ENCODE data around the gene ZC3H12A. TPM values are rescaled to one million over a fixed set of nuclear protein-coding genes. Genes with fewer than 3 reads are reported as not detected.

The ZC3H12A gene
- total and polyA plus RNA-seq, 2 of the 8 experiments (the other 6 are each of a cell fraction or from before 2014, with no cell fraction given) = 7.4 to 10.0 TPM

DNA sequence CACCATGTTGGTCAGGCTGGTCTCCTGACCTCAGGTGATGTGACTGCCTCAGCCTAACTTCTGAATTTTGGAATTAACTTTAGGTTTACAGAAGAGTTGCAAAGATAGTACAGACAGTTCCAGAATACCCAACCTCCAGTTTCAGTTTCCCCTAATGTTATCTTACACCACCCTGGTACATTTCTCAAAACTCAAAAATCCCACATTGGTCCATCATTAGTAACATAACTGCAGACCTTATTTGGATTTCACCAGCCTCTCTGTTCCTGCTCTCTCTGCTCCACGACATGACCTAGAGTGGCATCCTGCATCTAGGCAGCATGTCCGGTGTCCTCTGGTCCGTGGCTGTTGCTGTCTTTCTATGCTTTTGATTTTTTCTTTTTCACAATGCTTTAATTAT is 5.0 kb upstream of the ZC3H12A start:
- H3K4ac ChIP-seq (replicated peaks; ENCODE audit: insufficient read length, low read depth, low read length) = no peak overlapping the region
- H3K14ac ChIP-seq (ENCODE audit: insufficient read length) = no peak overlapping the region
- H4K91ac ChIP-seq (replicated peaks; ENCODE audit: insufficient read length, low read length) = no peak overlapping the region
- FAIRE-seq (no peak), DNase-seq (ENCODE audit: low read depth in 1 of 2, low spot score in 2 of 2) (no peak)
- peaks cover 0 to 2% of the 10 kb centered on the region in 2 experiments for H4K20me1 ChIP-seq (replicated peaks in 1 of 2; ENCODE audit: control insufficient read depth in 1 of 2, insufficient read depth in 2 of 2, low read length in 2 of 2)
- H3K9ac ChIP-seq (replicated peaks in 1 of 4; ENCODE audit: extremely low read depth in 1 of 4, low read depth in 3 of 4, low read length in 3 of 4) = no peak overlapping the region
- no peak overlapping the region for H4K5ac ChIP-seq (ENCODE audit: insufficient read length, low read depth, low read length)
- H3K4me2 ChIP-seq (ENCODE audit: insufficient read depth in 1 of 2, low read depth in 2 of 2, low read length in 2 of 2) = no peak overlapping the region
- H2BK12ac ChIP-seq (ENCODE audit: low read depth, low read length) = no peak overlapping the region
- H2BK5ac ChIP-seq (ENCODE audit: low read depth, low read length) = no peak overlapping the region
- no peak overlapping the region for H3K27ac ChIP-seq (ENCODE audit: low read depth, low read length)
- H3K9me3 ChIP-seq (ENCODE audit: insufficient read depth in 2 of 2, low read depth in 1 of 2, low read length in 1 of 2) = no peaks in the 10 kb centered on the region
- no peak overlapping the region for H2AK5ac ChIP-seq (ENCODE audit: low read depth, low read length)
- no peak overlapping the region for H3K23ac ChIP-seq (ENCODE audit: insufficient read length)
- no peaks in the 10 kb centered on the region for H3K79me1 ChIP-seq (ENCODE audit: low read depth, low read length)
- CTCF ChIA-PET (ENCODE audit: partially characterized antibody) = interaction anchor here (1.2 to 17.4 kb wide), 3 partner anchors 13 to 17 kb away, joined by 3 to 213 read pairs (median 34); no protein-coding TSS in a partner anchor
- peaks cover 1 to 13% (median 9%) of the 10 kb centered on the region in 4 experiments; a peak in 6 of 7 replicates for H3K27me3 ChIP-seq (replicated peaks in 1 of 4; ENCODE audit: control insufficient read depth in 3 of 4, extremely low read depth in 1 of 4, insufficient read depth in 3 of 4, low read length in 3 of 4)
- peaks cover 6 to 21% (median 10%) of the 10 kb centered on the region in 4 experiments for H3K4me1 ChIP-seq (replicated peaks in 1 of 4; ENCODE audit: control insufficient read depth in 3 of 4, insufficient read depth in 4 of 4, low read length in 3 of 4)
- no peak overlapping the region for H3K18ac ChIP-seq (ENCODE audit: extremely low read depth, low read length)
- no peaks in the 10 kb centered on the region for H3K36me3 ChIP-seq (ENCODE audit: control insufficient read depth in 2 of 4, insufficient read depth in 4 of 4, low read length in 3 of 4)
- no peaks in the 10 kb centered on the region for H3K79me2 ChIP-seq (ENCODE audit: control insufficient read depth in 1 of 2, insufficient read depth in 2 of 2, low read length in 2 of 2)
- H3K23me2 ChIP-seq (ENCODE audit: low read depth, low read length) = peaks cover 4% of the 10 kb centered on the region
- no peak overlapping the region for H2BK20ac ChIP-seq (ENCODE audit: low read length)
- no peak overlapping the region for H3K4me3 ChIP-seq (ENCODE audit: extremely low read depth in 1 of 4, insufficient read depth in 2 of 4, low read depth in 3 of 4, low read length in 4 of 4)
- no peak overlapping the region for H3K56ac ChIP-seq (replicated peaks; ENCODE audit: insufficient read length, low read depth, low read length)
- H2BK15ac ChIP-seq (ENCODE audit: low read length) = no peak overlapping the region
- no peak overlapping the region for H2AFZ ChIP-seq (ENCODE audit: low read length)
- 84% methylated on average over 3 of the region's 3 CpGs; no CpG with 5 or more reads in 1 of the 2 experiments for WGBS, 2 experiments (ENCODE audit: extremely low coverage in 1 of 2, insufficient coverage in 1 of 2, insufficient read length in 1 of 2, insufficient replicate concordance in 2 of 2, low coverage in 1 of 2, low lambda C conversion rate in 2 of 2, missing lambda C conversion rate in 1 of 2)
- no peak overlapping the region for H2BK120ac ChIP-seq (replicated peaks; ENCODE audit: low read depth, low read length)
- POLR2A ChIA-PET (ENCODE audit: partially characterized antibody) = interaction anchor here (3.3 kb wide), 1 partner anchor 17 kb away, joined by 12 read pairs; no protein-coding TSS in a partner anchor
- H4K8ac ChIP-seq (ENCODE audit: extremely low read depth, insufficient read depth, low read length) = no peak overlapping the region
- no peak for TF ChIP-seq RXRA (IDR thresholded peaks at IDR 0.05; ENCODE audit: insufficient read depth, low read depth, low read length)
- no peak for TF ChIP-seq SAP30 (IDR thresholded peaks at IDR 0.05; ENCODE audit: insufficient read depth, insufficient replicate concordance, low read length)
- TF ChIP-seq CHD2 (IDR thresholded peaks at IDR 0.05; ENCODE audit: low read length) = no peak
- no peak for TF ChIP-seq GABPA (IDR thresholded peaks at IDR 0.05; ENCODE audit: borderline replicate concordance, insufficient read depth, low read length)
- TF ChIP-seq POU5F1 (IDR thresholded peaks at IDR 0.05; ENCODE audit: low read depth, low read length) = no peak
- no peak for TF ChIP-seq EZH2 (IDR thresholded peaks at IDR 0.05; ENCODE audit: low read depth, low read length, severe bottlenecking)
- no peak for TF ChIP-seq RFX5 (IDR thresholded peaks at IDR 0.05; ENCODE audit: borderline replicate concordance, low read depth, low read length)
- no peak for TF ChIP-seq CEBPB (IDR thresholded peaks at IDR 0.05; ENCODE audit: low read depth, low read length)
- no peak for TF ChIP-seq RBBP5 (IDR thresholded peaks at IDR 0.05; ENCODE audit: borderline replicate concordance, low read depth, low read length)
- no peak for TF ChIP-seq ZNF274 (IDR thresholded peaks at IDR 0.05; ENCODE audit: borderline replicate concordance, extremely low read depth, low read length)
- TF ChIP-seq NANOG (IDR thresholded peaks at IDR 0.05; ENCODE audit: insufficient read depth, low read depth, low read length, poor library complexity, severe bottlenecking) = no peak

Measured in H1 (cell line).